Stimulated activated CD8-positive, alpha-beta memory T cell treated with anti-CD3 and anti-CD28 coated beads, Interleukin-4, amount 100 ng/mL, for 1 hour (primary cell): Measurements from ENCODE around the gene TAOK2.
"Not testable (repeated sequence)": the region's sequence is repeated elsewhere in the genome, so short reads cannot be mapped to it uniquely, and the experiment has no call there.

Experiments used
- DNase-seq, 2 donors: peaks; one replicate each; pipeline ENCODE4 v3.0.0-alpha.2; 2020; ENCODE audit warnings: low read depth in 2 of 2, low spot score in 1 of 2

Gene TAOK2

DNA sequence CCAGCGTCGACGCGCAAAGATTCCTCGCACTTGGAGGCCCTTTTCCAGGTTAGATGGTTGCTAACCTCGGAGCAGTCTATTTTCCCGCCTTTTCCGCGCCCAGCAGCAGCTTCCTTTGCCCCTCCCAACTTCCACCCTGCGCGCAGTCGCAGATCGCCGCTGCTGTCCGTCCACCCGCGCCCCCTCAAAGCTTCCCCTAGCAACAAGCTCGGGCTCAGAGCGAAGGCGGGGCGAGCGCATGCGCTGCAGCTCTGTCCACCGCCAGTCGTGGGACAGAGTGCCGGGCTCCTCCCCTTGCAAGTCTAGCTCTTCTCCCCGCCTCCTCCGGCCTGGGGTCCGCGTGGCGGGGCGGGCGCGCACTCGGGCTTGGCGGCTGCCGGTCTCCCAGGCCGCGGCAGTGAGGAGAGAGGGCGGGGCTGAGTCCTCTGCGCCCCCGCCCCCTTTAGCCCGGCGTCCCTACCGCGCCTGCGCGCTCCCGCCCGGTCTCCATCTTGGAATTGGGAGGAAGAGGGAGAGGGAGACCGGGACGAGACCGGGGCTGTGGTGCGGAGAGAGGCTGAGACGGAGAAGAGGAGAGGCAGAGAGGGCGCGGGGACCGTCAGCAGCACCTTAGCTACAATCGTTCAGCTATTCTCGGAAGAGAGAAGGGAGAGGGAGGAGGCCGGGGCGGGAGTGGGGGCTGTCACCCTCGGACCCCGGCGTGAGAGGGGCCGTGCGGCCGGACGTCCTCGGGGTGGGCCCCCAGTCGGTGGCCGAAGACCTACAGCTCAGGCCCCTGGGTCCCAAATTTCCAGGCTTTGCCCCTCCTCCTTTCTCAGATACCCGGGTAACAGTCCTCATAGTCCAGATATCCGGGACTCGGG lies at the start of gene TAOK2:
TAOK2 (plus strand) TSS at position 485 of the 863 bp plus-strand sequence. CDS start 3,905 bp downstream, outside the sequence.
- peak; percentile 79 to 82 for DNase-seq

DNA sequence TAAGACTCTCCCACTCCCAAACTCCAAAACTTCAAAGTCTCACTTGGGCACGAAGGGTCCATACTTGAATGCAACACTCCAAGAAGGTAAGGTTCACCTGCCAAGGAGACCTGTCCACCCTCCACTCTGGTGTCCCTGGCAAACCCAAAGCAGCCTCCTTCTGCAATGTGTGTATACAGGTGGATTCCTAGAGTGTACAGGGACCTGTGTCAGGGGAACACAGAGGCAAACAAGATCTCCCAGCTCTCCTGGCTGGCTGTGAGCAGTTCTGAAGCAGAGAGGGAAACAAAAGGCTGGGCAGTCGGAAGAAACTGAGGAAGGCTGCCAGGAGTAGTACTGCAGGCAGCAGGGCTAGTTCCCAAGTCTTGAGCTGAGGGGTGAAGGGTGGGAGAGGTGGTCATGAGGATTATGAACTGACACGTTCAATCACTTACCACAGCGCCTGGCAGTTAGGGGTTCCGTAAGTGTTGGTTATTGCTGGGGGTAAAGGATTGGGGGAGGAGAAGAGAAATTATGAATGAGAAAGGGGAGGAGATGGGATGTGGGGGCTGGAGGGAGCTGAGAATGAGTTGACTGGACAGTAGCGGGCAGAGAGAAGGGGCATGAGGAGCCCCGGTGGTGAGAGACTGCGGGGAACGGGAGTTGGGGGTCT lies 48.4 kb upstream of the TAOK2 start:
- no peak for DNase-seq

DNA sequence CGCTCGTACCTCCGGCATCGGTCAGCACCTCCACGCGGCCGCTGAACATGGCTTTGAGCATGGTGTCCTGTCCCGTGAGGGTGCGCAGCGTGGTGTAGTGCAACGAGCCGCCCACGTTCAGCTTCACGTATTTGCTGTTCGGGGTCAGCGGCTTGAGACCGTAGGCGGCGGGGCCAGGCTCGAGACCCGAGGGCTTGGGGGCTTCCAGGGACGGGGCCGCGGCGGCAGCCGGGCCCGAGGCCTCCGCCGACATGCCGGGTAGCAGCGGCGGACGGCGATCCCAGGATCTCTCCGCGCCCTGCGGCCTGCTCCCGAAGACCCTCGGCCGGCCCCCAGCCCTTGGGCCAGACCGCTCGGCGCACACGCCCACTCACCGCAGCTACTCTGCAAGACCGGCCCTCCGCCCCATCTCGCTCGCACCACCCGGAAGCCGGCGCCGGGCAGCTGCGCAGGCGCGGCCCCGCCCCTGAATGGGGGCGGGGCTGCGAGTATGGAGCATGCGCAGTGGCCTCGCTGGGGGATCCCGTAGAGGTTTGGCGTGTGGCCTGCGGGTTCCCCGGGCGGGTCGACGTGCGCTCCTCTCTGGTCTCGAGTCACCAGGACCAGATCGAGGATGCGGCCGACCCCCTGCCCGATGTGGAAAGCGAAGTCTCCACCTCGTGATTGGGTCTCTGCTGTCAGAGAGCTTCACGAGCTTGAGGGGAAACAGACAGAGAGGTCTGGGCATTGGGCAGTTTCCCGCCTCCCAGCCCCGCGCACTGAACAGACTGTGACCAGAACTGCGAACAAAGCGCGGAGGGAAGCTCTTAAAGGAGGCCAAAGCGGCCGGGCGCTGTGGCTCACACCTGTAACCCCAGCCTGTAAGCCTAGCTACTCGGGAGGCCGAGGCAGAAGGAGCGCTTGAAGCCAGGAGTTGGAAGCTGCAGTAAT lies 47.6 kb upstream of the TAOK2 start, which contains the start of gene KCTD13:
KCTD13 (minus strand) TSS at position 446 of the 930 bp plus-strand sequence; CDS start at position 253, 193 bp downstream.
- peak; percentile 75 to 83 for DNase-seq

DNA sequence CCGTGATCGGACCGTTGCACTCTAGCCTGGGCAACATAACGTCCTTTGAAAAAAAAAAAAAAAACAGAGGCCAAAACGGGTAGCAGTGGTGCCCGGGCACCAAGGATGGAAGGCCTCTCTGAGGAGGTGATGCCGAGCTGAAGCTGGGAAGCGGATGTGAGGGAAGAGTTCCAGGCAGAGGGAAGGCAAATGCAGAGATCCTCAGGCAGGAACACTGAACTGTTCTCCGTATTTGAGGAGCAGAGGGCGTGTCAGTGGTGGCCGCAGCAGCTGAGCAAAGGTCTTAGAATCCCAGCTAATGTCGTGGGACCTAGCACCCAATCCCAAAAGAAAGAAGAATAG lies 47.0 kb upstream of the TAOK2 start:
- DNase-seq = no peak

DNA sequence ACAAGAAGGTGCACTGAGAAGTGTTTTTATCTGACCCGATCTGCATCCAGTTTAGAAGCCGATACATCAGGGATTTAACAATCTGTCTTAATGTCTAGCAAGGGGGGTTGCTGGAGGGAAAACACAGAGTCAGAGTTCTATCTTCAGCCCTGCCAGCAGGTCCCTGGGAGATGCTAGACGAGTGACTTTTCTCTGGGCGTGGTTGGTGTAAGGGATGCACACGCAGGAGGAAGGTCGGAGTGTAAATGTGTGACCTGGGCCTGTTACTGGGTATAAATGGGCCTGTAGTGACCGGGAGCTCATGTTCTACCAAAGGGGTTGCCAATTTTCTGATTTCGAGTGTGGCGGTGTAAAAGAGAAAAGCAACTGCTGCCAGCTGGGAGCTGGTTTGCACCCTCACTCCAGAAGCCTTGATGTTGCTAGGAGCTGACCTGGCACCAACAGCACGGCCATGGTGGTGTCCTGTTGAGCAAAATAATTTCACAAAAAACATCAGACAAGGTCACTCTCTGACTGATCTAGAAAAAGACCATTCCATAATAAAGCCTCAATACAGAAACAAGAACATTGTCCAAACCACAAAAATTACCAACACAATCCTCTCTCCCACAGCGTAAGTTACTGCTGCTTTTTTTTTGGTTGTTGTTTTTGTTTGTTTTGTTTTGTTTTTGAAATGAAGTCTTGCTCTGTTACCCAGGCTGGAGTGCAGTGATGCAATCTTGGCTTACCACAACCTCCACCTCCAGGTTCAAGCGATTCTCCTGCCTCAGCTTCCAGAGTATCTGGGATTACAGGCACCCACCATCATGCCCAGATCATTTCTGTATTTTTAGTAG lies 46.4 kb upstream of the TAOK2 start:
- no peak for DNase-seq

DNA sequence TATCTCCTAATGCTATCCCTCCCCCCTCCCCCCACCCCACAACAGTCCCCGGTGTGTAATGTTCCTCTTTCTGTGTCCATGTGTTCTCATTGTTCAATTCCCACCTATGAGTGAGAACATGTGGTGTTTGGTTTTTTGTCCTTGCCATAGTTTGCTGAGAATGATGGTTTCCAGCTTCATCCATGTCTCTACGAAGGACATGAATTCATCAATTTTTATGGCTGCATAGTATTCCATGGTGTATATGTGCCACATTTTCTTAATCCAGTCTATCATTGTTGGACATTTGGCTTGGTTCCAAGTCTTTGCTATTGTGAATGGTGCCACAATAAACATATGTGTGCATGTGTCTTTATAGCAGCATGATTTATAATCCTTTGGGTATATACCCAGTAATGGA lies 41.9 kb upstream of the TAOK2 start:
- not testable (repeated sequence) for DNase-seq

DNA sequence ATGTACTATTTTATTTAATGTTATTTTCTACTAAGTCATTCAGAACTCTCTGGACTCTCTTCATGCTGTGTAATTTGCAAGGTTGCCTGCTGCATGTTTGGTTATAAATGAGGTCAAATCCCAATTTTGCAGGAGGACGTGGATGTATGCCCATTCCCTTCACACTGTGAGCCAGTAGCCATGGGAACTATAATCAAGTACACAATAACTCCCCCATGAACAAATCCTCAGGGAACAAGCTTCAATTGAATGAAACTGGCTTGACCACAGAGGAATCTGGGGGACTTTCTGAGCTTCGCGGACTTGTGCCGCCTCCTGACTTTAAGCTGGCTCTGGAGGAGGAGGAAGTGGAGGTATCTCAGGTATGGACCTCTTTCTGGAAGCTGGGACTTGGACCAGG lies 33.0 kb upstream of the TAOK2 start:
- no peak for DNase-seq

DNA sequence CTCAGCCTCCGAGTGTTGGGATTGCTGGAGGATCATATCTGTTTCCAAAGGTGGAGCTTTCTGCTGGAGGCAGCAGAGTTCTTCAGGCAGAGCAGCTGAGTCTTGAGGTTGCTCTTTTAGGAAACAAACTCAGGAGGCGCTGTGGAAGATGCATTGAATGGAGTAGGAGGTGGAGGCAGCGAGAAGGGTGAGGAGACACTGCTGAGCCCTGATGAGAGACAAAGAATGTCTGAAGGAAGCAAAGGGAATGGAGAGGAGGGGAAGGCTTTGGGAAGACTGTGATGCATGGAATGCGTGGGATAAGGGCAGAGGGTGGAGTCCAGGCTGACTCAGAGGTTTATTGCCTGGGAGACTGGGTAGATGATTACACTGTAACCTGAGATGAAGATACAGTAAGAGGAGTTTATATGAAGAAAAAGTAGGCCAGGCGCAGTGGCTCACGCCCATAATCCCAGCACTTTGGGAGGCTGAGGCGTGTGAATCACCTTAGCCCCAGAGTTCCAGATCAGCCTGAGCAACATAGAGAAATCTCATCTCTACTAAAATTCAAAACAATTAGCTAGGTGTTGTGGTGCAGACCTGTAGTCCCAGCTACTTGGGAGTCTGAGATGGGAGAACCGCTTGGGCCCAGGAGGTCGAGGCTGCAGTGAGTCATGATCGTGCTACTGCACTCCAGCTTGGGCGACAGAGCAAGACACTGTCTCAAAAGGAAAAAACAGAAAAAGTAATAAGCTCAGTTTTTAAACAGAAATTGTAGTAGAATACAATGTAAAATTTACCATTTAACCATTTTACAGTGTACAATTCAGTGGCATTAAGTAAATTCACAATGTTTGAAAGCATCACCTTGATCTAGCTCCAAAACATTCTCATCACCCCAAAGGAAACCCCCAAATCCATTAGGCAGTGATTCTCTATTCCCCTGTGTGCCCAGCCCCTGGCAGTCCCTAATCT lies 29.5 kb upstream of the TAOK2 start:
- DNase-seq = no peak

DNA sequence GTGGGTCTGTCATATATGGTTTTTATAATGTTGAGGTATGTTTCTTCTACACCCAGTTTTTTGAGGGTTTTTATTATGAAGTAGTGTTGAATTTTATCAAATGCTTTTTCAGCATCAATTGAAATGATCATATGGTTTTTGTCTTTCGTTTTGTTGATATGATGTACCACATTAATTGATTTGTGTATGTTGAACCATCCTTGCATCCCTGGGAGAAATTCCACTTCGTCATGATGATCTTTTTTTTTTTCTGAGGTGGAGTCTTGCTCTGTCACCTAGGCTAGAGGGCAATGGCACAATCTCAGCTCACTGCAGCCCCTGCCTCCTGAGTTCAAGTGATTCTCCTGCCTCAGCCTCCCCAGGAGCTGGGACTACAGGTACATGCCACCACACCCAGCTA lies 25.8 kb upstream of the TAOK2 start:
- DNase-seq = no peak

DNA sequence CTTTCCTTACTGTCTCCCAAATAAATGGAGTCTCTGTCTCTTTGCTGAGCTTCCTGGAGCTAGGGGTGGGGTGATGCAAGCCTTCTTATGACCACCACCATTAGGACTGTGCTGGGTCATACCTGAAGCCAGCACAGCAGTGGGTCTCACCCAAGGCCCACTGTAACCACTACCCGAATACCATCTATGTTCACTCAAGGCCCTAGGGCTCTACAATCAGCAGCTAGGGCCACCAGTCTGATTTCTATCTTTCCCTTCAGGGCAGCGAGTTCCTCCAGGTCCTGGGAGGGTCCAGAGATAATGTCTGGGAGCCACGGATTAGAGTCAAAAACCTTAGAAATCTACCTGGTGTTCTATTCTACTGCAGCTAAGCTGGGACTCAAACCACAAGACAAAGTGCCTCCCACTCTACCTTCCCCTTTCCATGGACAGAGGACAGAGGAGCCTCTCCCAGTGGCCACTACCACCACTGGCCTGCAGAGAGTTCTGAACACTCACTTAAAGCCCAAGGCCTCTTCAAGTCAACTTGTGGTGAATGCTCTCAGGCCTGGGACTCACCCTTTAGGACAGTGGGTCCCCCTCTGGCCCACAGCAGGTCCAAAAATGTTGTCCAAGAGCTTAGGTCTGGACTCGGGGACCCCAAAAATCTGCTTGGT lies 22.7 kb upstream of the TAOK2 start:
- DNase-seq = no peak

DNA sequence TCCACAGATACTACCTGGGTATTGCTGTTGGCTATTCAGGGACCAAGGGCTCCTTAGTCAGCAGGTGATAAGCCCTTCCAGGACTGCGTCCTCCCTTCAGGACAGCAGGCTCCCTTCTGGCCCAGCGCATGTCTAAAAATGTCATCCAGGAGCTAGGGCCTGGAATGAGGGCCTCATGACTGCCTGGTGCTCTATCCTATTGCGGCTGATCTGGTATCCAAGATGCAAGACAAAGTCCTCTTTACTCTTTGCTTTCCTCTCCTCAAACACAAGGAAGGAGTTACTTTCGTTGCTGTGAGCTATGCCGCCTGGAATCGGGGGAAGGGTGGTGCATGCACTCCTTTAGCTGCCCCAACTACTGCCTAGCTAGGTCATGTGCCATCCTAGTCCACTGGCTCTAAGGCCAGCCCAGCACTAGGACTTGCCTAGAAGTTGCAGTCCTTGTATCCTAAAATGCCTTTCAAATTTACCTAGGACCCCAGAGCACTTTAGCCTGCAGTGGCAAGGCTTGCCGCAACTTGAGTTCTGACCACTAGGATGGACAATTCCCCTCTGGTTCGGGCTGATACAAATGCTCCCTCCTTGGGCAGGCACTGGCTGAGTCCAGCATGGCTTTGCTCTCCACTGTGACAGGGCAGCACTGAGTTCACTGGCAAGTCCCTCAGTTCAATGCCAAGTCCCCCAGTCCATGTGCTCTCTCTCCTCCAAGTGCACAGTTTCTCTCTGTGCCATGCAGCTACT lies 21.9 kb upstream of the TAOK2 start:
- DNase-seq = no peak

DNA sequence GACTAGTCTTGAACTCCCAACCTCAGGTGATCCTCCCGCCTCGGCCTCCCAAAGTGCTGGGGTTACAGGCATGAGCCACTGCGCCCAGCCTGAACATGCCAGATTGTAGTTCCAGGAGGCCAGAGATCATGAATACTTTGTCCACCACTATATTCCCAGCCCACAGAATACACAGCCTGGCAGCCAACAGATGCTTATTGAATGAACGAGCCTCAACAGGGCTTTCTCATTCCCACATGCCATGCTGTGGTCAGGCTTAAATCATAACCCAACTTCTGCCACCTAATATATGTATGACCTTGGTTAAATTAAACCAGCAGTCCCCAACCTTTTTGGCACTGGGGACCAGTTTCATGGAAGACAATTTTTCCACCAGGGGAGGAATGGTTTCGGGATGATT lies 14.9 kb upstream of the TAOK2 start:
- DNase-seq = no peak

DNA sequence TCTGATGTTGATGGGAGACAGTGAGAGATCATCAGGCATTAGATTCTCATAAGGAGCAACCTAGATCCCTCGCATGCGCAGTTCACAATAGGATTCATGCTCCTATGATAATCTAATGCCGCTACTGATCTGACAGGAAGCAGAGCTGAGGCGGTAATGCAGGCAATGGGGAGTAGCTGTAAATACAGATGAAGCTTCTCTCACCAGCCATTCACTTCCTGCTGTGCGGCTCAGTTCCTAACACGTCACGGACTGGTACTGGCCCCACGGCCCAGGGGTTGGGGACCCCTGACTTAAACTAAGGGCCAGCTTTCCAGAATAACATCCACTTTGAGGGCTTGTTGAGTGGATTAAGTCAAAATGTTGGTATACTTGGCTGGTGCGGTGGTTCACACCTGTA lies 14.4 kb upstream of the TAOK2 start:
- DNase-seq = no peak

DNA sequence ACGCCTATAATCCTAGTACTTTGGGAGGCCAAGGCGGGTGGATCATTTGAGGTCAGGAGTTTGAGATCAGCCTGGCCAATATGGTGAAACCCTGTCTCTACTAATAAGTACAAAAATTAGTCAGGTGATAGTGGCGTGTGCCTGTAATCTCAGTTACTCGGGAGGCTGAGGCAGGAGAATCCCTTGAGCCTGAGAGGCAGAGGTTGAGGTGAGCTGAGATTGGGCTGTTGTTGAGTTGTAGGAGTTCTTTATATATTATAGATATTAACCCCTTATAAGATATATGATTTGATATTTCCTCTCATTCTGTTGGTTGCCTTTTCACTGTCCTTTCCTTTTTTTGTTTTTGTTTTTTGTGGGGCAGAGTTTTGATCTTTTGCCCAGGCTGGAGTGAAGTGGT lies 13.8 kb upstream of the TAOK2 start:
- DNase-seq = not testable (repeated sequence)

DNA sequence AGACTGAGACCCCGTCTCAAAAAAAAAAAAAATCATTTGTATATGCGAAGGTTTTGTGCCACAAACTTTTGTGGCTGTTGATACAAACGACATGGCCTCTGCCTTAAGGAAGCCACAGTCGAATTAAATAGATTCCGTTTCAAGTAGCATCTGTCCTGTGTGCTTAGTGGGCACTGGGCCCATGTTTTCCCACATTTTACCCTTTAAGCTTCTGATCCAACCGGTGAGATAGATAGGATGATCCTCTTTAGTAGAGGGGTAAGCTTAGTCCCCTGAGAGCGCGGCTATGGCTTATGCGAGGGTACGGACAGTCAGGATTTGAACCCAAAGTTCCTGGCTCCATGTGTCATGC lies 12.6 kb upstream of the TAOK2 start:
- DNase-seq = no peak

DNA sequence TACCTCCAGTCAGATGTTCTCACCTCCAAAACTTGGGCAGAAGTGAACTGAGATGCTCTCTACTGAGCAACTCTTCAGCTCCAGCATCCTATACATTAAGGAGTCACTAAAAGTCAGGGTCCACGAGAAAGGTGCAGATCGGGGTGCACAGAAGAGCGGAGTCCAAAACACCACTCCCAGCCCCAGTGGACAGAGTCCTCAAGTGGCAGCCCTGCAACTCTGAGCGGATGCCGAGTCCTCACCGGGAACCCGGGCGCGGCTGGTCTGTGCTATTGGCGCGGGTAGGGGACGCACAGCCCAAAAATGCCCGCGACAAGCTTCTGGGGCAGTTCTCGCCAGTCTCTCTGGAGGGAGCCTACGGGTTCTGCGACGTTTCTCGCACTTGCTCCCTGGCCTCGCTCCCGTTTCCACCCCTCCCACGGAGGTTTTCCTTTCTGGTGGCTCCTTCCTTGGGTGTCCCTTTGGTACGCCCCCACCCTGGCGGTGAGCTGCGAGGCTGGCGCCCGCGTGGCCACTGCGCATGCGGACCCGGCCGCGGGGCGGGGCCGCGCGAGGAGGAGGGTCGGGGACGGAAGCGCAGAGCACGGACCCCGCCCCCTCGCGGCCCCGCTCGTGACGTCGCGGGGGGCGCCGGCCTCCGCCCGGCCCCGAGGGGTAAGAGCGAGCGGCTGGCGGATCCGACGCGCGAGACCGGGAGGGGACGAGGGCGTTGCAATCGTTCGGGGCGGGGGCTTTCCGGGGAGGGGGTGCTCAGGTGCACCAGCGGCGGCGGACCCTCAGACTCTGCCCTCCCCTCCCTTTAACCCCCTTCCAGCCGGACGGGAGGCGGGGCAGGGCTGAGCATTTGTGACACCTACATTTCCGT lies 12.0 kb upstream of the TAOK2 start, which contains the start of gene TMEM219:
TMEM219 (plus strand) TSS at position 601 of the 865 bp plus-strand sequence. CDS start 1,065 bp downstream, outside the sequence.
- peak; percentile 82 to 87 for DNase-seq

DNA sequence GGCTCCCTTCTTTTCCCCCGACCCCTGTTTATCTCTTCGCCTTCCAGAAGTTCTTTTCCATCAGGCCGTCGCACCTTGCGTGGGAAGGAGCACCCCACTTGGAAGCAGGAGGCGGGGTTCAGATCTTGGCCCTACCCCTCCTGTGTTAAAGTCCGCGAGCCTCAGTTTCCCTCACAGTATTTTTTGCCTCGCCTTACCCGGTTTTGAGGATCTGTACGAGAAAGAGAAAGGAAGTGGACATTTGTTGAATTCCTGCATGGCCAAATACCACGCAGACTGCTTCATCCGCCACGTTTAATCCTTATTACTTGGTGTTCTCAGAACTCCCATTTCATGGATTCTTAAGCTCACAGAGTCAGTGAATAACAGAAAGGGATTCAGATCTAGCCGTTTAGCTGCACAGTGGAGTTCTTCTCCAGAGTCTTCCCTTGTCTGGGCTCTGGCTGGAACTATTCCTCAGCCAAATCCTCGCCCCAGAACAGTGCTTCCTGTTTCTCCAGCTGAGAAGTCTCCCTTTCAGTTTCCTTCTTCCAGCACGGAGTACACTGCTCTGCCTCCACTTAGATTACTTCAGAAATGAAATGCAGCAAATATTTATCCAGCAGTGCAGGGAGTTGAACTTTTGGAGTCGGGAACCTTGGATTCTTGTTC lies 11.2 kb upstream of the TAOK2 start:
- DNase-seq = no peak
